H1 (cell line): ENCODE data around the gene ACTR8. TPM values are rescaled to one million over a fixed set of nuclear protein-coding genes. Genes with fewer than 3 reads are reported as not detected.

ENCODE experiments used
- BACH1 ChIP-seq: IDR thresholded peaks from 2 replicates; pipeline ENCODE4 v1.6.1; 2012; ENCODE audit warnings: low read length, improper control_type of control experiment
- CBX5 ChIP-seq: fragments of 300-800, 300-1000 bp; sonication (generic); IDR thresholded peaks from 2 replicates; pipeline ENCODE4 v1.7.1; 2016; ENCODE audit warnings: antibody characterized with exemption, low read length, low read depth
- SP1 ChIP-seq: IDR thresholded peaks from 2 replicates; pipeline ENCODE4 v1.6.1; 2011; ENCODE audit warnings: low read depth, low read length
- SRF ChIP-seq: IDR thresholded peaks from 2 replicates; pipeline ENCODE4 v1.6.1; 2011; ENCODE audit warnings: mild to moderate bottlenecking, low read depth, low read length, moderate library complexity
- polyA plus RNA-seq, 7 experiments: library from polyadenylated mRNA; depleted of rRNA in 3 of 7; stranded (reverse) in 5 of 7; unstranded in 2 of 7; fragments of >200 nt in 5 of 7; fragments of 200-250 nt in 2 of 7; gene quantifications; 1 replicate in 5 of 7; 2 replicates in 1 of 7; 4 replicates in 1 of 7; pipeline versions ENCODE4 v1.2.1 to v1.2.3, GENCODE V29; 2011 to 2013; ENCODE audit warnings: missing spikeins in 2 of 7, mixed read lengths in 2 of 7
- total RNA-seq: library from RNA; stranded (reverse); fragmentation: NEBNext Ultra II Directional; extraction: Animal tissue kit (Norgen Biotek cat#: 25700); gene quantifications from 2 replicates; pipeline ENCODE4 v1.2.1, GENCODE V29; 2021
- TF ChIP-seq, protein P1 (sequence below): IDR thresholded peaks from 2 replicates; pipeline ENCODE4 v1.6.1; 2011; ENCODE audit warnings: low read length, improper control_type of control experiment

The ACTR8 gene
- total and polyA plus RNA-seq, 2 of the 8 experiments (the other 6 are each of a cell fraction or from before 2014, with no cell fraction given), result 8.3 to 26.9 TPM

DNA sequence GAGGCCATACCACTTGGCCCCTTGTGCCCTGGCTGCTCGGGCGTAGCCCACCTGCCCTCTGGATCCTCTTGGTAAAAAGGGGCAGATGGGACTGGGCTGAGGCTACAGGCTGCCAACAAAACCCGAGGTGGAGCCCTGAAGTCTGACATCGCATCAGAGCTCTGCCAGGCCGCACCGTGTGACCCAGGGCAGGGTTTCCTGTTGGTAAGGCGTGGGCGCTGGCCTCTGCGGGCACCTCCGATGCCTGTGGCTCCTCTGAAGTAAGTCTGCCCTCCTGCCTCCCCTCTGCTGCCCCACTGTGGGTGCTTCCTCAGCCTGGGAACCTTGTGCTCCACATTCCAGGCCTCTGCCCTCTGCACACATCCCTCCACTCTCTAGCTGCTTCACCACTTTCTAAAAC, 44.6 kb downstream of the ACTR8 start (continued):
- TF ChIP-seq, protein P1, sequence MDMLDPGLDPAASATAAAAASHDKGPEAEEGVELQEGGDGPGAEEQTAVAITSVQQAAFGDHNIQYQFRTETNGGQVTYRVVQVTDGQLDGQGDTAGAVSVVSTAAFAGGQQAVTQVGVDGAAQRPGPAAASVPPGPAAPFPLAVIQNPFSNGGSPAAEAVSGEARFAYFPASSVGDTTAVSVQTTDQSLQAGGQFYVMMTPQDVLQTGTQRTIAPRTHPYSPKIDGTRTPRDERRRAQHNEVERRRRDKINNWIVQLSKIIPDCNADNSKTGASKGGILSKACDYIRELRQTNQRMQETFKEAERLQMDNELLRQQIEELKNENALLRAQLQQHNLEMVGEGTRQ, result no peak
- TF ChIP-seq SRF (no peak), BACH1 (no peak), CBX5 (no peak), SP1 (no peak)
- TF ChIP-seq, all 59 proteins: peak for 0
